ENCODE results near the gene OLFM2. TPM values are rescaled to one million over a fixed set of nuclear protein-coding genes. Genes with fewer than 3 reads are reported as not detected.

The OLFM2 gene
- total and polyA plus RNA-seq, 2 of the 4 experiments (the other 2 are of a cell fraction), result 2.7 to 5.1 TPM

DNA sequence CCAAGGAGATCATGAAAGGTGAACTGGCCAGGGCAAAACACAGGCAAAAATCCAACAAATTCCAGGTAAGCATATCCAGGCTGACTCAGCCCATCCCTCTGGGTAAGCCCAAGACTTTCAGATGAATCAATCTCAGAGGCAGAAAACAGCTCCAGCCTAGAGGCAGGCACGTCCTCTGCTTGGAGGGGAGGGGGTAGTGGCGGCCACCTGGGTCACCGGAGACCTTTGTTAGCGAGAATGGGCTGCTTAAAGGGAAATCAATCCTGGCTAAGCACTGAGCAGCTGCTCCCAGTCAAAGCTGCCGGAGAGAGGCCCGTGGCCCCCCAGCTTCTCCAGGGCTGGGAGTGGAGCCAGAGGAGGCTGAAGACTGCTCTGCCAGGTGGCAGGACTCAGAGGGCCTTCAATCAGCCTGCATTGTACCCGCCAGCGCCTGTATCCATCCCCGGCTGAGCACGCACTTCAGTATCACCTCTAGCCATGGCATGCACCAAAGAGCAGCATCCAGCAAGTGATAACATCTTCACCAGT, 53.0 kb downstream of the OLFM2 start:
- dilution Hi-C loops (cut with HindIII; ENCODE audit: low sequenced_read_pairs, unreplicated experiment) (no loop called here), intact Hi-C loops (cut with micrococcal nuclease) (no loop called here), in situ Hi-C loops (cut with MboI; ENCODE audit: low sequenced_read_pairs) (no loop called here)
- WGBS, 2 experiments (ENCODE audit: extremely low coverage in 2 of 2, insufficient read length in 1 of 2), result 18% methylated on average over 6 of the region's 10 CpGs; no CpG with 5 or more reads in 1 of the 2 experiments
- no peak overlapping the region for H2AK5ac ChIP-seq (ENCODE audit: low read depth, low read length)
- no peaks in the 10 kb centered on the region; the same call in 1 of the 2 replicates for H4K20me1 ChIP-seq (ENCODE audit: insufficient read depth, low read length)
- no peak overlapping the region for H3K18ac ChIP-seq (ENCODE audit: low read depth, low read length)
- H3K9me1 ChIP-seq (ENCODE audit: insufficient read depth, low read length), result no peaks in the 10 kb centered on the region
- POLR2A ChIA-PET (ENCODE audit: unreplicated experiment), result interaction anchor here (0.5 kb wide), 1 partner anchor 19 kb away, joined by 4 read pairs; no protein-coding TSS in a partner anchor
- no peak overlapping the region for H3K4me3 ChIP-seq (ENCODE audit: insufficient read depth, low read depth, low read length)
- H2AFZ ChIP-seq (replicated peaks; ENCODE audit: low read length, poor library complexity), result no peak overlapping the region
- H3K27ac ChIP-seq (ENCODE audit: insufficient read depth, low read length), result no peak overlapping the region
- CTCF ChIA-PET, result no interaction called here
- H2BK20ac ChIP-seq (ENCODE audit: low read depth, low read length), result no peak overlapping the region
- DNase-seq (no peak), ATAC-seq (ENCODE audit: low read depth) (peak; percentile 25)
- BruUV-seq (replicated peaks), result no TSS peak
- no peak overlapping the region for H3K23ac ChIP-seq (ENCODE audit: low read depth, low read length)
- H2BK15ac ChIP-seq (ENCODE audit: low read depth, low read length), result no peak overlapping the region
- no peak overlapping the region for H4K91ac ChIP-seq (ENCODE audit: insufficient read depth, low read depth, low read length)
- TF ChIP-seq MXI1 (IDR thresholded peaks at IDR 0.05; ENCODE audit: borderline replicate concordance, low read depth, low read length), result no peak
- no peak for TF ChIP-seq CHD1 (IDR thresholded peaks at IDR 0.05; ENCODE audit: low read depth, low read length)
- no peak for TF ChIP-seq NFE2L2 (IDR thresholded peaks at IDR 0.05; ENCODE audit: low read depth, low read length)
- no peak for TF ChIP-seq SMC3 (IDR thresholded peaks at IDR 0.05; ENCODE audit: low read depth, low read length)
- TF ChIP-seq POLR2A (IDR thresholded peaks at IDR 0.05; ENCODE audit: low read depth, low read length), result no peak
- no peak for TF ChIP-seq RCOR1 (IDR thresholded peaks at IDR 0.05; ENCODE audit: insufficient replicate concordance, low read length)
- TF ChIP-seq MAZ (IDR thresholded peaks at IDR 0.05; ENCODE audit: borderline replicate concordance, low read depth, low read length), result no peak
- TF ChIP-seq, protein P1, sequence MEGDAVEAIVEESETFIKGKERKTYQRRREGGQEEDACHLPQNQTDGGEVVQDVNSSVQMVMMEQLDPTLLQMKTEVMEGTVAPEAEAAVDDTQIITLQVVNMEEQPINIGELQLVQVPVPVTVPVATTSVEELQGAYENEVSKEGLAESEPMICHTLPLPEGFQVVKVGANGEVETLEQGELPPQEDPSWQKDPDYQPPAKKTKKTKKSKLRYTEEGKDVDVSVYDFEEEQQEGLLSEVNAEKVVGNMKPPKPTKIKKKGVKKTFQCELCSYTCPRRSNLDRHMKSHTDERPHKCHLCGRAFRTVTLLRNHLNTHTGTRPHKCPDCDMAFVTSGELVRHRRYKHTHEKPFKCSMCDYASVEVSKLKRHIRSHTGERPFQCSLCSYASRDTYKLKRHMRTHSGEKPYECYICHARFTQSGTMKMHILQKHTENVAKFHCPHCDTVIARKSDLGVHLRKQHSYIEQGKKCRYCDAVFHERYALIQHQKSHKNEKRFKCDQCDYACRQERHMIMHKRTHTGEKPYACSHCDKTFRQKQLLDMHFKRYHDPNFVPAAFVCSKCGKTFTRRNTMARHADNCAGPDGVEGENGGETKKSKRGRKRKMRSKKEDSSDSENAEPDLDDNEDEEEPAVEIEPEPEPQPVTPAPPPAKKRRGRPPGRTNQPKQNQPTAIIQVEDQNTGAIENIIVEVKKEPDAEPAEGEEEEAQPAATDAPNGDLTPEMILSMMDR (conservative IDR thresholded peaks at IDR 0.05; ENCODE audit: low read depth, low read length), result no peak
- TF ChIP-seq BHLHE40 (IDR thresholded peaks at IDR 0.05; ENCODE audit: low read depth, low read length), result no peak
- no peak for TF ChIP-seq FOS (IDR thresholded peaks at IDR 0.05; ENCODE audit: low read depth, low read length)
- no peak for TF ChIP-seq MAFK (IDR thresholded peaks at IDR 0.05; ENCODE audit: low read depth, low read length)
- TF ChIP-seq, protein P2, sequence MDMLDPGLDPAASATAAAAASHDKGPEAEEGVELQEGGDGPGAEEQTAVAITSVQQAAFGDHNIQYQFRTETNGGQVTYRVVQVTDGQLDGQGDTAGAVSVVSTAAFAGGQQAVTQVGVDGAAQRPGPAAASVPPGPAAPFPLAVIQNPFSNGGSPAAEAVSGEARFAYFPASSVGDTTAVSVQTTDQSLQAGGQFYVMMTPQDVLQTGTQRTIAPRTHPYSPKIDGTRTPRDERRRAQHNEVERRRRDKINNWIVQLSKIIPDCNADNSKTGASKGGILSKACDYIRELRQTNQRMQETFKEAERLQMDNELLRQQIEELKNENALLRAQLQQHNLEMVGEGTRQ (IDR thresholded peaks at IDR 0.05; ENCODE audit: low read depth, low read length), result no peak
- no peak for TF ChIP-seq RFX5 (IDR thresholded peaks at IDR 0.05; ENCODE audit: low read depth, low read length)
- no peak for TF ChIP-seq CEBPB (IDR thresholded peaks at IDR 0.05; ENCODE audit: low read depth, low read length)
- TF ChIP-seq, protein P3, sequence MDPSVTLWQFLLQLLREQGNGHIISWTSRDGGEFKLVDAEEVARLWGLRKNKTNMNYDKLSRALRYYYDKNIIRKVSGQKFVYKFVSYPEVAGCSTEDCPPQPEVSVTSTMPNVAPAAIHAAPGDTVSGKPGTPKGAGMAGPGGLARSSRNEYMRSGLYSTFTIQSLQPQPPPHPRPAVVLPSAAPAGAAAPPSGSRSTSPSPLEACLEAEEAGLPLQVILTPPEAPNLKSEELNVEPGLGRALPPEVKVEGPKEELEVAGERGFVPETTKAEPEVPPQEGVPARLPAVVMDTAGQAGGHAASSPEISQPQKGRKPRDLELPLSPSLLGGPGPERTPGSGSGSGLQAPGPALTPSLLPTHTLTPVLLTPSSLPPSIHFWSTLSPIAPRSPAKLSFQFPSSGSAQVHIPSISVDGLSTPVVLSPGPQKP (IDR thresholded peaks at IDR 0.05; ENCODE audit: borderline replicate concordance, low read depth, low read length), result no peak
- no peak for TF ChIP-seq RAD21 (IDR thresholded peaks at IDR 0.05; ENCODE audit: low read length)
- no peaks in the 10 kb centered on the region for H3K79me1 ChIP-seq (ENCODE audit: low read depth in 1 of 2, low read length in 2 of 2)
- H3K4me2 ChIP-seq (ENCODE audit: low read depth, low read length), result no peak overlapping the region
- no peak overlapping the region for H3K4ac ChIP-seq (ENCODE audit: low read depth, low read length)
- H3K27me3 ChIP-seq (ENCODE audit: control insufficient read depth, insufficient read depth, low read length), result no peaks in the 10 kb centered on the region; the same call in 1 of the 2 replicates
- no peak overlapping the region for H2AK9ac ChIP-seq (replicated peaks; ENCODE audit: low read depth, low read length, poor library complexity)
- no peaks in the 10 kb centered on the region for H3K36me3 ChIP-seq (ENCODE audit: control insufficient read depth, insufficient read depth, low read length)
- H2BK5ac ChIP-seq (ENCODE audit: low read depth, low read length, poor library complexity, severe bottlenecking), result no peak overlapping the region
- H3K9me3 ChIP-seq (ENCODE audit: control insufficient read depth, insufficient read depth, low read length), result no peaks in the 10 kb centered on the region
- H3K9ac ChIP-seq (ENCODE audit: low read depth, low read length), result no peak overlapping the region
- no peak overlapping the region for H4K8ac ChIP-seq (ENCODE audit: low read depth in 2 of 2, low read length in 2 of 2)
- no peak overlapping the region for H3K14ac ChIP-seq (replicated peaks; ENCODE audit: low read depth, low read length)
- H4K5ac ChIP-seq (ENCODE audit: low read depth, low read length), result no peak overlapping the region
- H3K4me1 ChIP-seq (ENCODE audit: control insufficient read depth, insufficient read depth, low read length), result peaks cover 2% of the 10 kb centered on the region; the same call in 1 of the 2 replicates
- no peak overlapping the region for H2BK120ac ChIP-seq (ENCODE audit: low read depth, low read length)
- H3K56ac ChIP-seq (ENCODE audit: extremely low read depth, insufficient read depth, low read length), result no peak overlapping the region
